ENCODE results near the gene ZNRD2. TPM values are rescaled to one million over a fixed set of nuclear protein-coding genes. Genes with fewer than 3 reads are reported as not detected.
A peak's percentile ranks its signal among the peaks of the same experiment; 100 is the strongest.

The ZNRD2 gene
- total RNA-seq, 1 donor from 2014 or later: 32.2 TPM

DNA sequence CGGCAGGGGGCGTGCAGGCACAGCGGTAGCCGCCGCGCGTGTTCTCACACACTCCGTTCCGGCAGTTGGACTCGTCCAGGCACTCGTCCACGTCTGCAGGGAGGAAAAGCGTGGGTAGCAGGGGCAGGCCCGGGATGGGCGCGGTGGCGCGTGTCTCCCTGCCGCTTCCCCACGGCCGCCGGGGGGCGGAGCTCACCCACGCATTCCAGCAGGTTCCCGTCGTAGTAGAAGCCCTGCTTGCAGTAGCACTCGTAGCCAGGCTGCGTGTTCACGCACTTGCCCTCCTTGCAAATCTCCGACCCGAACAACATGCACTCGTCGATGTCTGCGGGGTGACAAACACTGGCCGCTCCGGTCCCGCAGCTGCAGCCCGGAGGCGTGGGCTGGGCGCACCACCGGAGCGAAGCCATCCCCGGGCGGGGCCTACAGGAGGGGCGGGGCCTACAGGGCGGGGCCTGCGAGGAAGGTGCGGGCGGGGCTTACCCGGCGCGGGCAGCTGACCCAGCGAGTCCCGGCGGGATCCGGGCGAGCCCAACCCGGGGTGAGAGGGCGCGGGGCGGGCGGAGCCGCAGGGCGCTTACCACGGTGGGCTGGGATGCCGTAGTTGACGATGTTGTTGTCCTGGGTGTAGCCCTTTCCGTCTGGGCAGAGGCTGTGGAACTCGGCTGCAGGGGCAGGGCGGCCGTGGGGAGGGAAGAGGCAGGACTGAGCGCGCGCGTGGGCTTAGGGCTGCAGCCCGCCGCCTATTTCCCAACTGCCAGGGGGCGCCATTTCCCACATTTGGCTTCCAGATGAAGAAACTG lies 29.8 kb upstream of the ZNRD2 start:
- TF ChIP-seq, protein P1, sequence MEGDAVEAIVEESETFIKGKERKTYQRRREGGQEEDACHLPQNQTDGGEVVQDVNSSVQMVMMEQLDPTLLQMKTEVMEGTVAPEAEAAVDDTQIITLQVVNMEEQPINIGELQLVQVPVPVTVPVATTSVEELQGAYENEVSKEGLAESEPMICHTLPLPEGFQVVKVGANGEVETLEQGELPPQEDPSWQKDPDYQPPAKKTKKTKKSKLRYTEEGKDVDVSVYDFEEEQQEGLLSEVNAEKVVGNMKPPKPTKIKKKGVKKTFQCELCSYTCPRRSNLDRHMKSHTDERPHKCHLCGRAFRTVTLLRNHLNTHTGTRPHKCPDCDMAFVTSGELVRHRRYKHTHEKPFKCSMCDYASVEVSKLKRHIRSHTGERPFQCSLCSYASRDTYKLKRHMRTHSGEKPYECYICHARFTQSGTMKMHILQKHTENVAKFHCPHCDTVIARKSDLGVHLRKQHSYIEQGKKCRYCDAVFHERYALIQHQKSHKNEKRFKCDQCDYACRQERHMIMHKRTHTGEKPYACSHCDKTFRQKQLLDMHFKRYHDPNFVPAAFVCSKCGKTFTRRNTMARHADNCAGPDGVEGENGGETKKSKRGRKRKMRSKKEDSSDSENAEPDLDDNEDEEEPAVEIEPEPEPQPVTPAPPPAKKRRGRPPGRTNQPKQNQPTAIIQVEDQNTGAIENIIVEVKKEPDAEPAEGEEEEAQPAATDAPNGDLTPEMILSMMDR (conservative IDR thresholded peaks at IDR 0.05): peak; percentile 83
- Mint-ChIP-seq H3K27me3 (peaks cover 8% of the 10 kb centered on the region), H3K36me3 (peaks cover 12% of the 10 kb centered on the region), H3K27ac (peak overlapping the region; percentile 72), H3K9me3 (no peaks in the 10 kb centered on the region), H3K4me3 (peak overlapping the region; percentile 84), H3K4me1 (ENCODE audit: unreplicated experiment) (peaks cover 27% of the 10 kb centered on the region)
- peak; percentile 94 for DNase-seq (ENCODE audit: extremely low spot score, unreplicated experiment)

DNA sequence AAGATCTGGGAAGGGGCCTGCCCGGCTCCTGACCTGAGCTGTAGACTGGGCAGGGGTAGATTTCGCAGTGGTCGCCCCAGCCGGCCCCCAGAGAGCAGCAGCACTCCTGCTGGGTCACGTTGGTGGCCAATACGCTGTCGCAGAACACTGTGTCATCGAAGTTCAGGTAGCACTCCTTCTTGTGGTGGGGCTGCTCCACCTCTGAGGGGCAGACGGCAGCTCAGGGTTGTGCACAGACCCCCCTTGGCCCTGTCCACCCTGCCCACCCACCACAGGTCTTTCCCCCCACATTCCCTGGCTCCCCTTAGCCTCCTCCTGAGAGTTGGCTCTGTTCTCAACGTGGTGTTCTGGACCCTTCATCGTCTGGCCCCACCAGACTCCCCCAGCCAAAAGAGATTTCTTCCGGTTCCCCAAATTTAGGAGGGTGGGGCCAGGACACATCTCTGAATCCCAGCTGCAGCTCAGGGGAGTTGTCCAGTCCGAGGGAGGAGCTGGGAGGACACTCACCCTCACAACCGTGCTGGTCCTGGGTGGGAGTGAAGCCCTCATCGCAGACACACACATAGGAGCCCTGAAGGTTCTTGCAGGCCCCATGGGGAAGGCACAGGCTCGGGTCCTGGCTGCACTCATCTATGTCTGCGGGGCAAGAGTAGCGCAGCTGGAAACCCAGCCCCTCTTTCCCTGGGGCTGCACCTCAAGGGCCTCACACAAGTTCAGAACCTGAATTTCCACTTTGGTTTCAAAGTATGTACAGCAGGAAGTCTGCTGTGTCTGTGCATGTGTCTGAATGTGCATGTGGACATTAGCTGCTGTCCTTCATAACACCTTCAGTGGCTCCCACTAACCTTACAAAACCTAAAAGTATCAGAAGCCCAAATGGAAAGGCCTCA lies 28.9 kb upstream of the ZNRD2 start:
- TF ChIP-seq, protein P1 (conservative IDR thresholded peaks at IDR 0.05): no peak
- peaks cover 34% of the 10 kb centered on the region for H3K4me1 Mint-ChIP-seq (ENCODE audit: unreplicated experiment)
- peaks cover 18% of the 10 kb centered on the region for H3K36me3 Mint-ChIP-seq
- peak overlapping the region; percentile 85 for H3K27ac Mint-ChIP-seq
- DNase-seq (ENCODE audit: extremely low spot score, unreplicated experiment): no peak
- H3K27me3 Mint-ChIP-seq: peaks cover 15% of the 10 kb centered on the region
- H3K4me3 Mint-ChIP-seq: peak overlapping the region; percentile 84
- H3K9me3 Mint-ChIP-seq: no peaks in the 10 kb centered on the region

DNA sequence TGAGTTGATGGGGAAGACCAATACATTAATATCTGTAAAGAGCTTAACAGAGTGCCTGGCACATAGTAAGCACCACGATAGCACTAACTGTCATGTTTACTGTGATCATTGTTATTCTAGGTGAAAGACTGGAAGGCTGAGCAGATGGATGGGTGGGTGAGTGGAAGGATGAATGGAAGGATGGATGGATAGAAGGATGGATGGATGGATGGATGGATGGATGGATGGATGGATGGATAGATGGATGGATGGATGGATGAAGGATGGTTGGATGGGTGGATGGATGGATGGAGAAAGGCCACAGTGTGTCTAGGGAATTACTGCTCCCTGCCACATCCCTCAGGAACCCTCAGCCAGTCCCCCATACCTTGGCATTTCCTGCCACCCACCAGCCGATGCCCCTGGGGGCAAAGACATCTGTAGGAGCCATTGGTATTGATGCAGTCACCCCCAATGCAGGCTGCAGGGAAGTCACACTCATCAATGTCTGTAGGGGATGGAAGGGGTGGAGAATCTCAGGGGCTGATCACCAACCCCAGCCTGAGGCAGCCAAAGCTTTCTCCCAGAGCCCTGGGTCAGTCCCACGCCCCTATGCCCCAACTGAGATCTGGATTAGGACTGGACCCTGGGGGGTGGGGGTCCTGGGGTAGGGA lies 27.4 kb upstream of the ZNRD2 start:
- Mint-ChIP-seq H3K36me3 (peaks cover 18% of the 10 kb centered on the region), H3K27me3 (peaks cover 18% of the 10 kb centered on the region), H3K27ac (peak overlapping the region; percentile 25), H3K9me3 (no peaks in the 10 kb centered on the region), H3K4me1 (ENCODE audit: unreplicated experiment) (peaks cover 34% of the 10 kb centered on the region), H3K4me3 (no peak overlapping the region)
- TF ChIP-seq, protein P1 (conservative IDR thresholded peaks at IDR 0.05): no peak
- DNase-seq (ENCODE audit: extremely low spot score, unreplicated experiment): no peak

DNA sequence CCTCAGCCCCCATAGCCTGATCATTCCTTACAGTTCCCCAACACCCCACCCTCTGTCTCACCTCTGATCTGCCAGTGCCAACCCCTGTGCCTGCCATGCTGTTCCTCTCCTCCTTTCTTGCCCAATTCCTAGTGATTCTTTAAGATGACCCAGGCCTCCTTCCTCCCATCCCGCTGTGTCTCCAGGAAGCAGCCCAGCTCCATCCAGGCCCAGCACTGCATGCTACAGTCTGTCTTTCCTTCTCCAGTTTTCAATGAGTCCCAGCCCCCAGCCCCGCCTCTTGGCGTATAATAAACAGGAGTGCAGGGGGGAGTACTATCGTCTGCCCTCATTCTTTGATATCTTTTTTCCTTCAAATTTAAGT lies 24.4 kb upstream of the ZNRD2 start:
- Mint-ChIP-seq H3K27ac (peak overlapping the region; percentile 66), H3K4me1 (ENCODE audit: unreplicated experiment) (peaks cover 34% of the 10 kb centered on the region), H3K4me3 (peak overlapping the region; percentile 79), H3K36me3 (peaks cover 26% of the 10 kb centered on the region), H3K27me3 (peaks cover 29% of the 10 kb centered on the region), H3K9me3 (no peaks in the 10 kb centered on the region)
- TF ChIP-seq, protein P1 (conservative IDR thresholded peaks at IDR 0.05): no peak
- no peak for DNase-seq (ENCODE audit: extremely low spot score, unreplicated experiment)

- Mint-ChIP-seq H3K9me3 (no peaks in the 10 kb centered on the region), H3K36me3 (peaks cover 27% of the 10 kb centered on the region), H3K4me3 (peak overlapping the region; percentile 79), H3K4me1 (ENCODE audit: unreplicated experiment) (peaks cover 33% of the 10 kb centered on the region), H3K27ac (peak overlapping the region; percentile 66), H3K27me3 (peaks cover 29% of the 10 kb centered on the region)
- TF ChIP-seq, protein P1 (conservative IDR thresholded peaks at IDR 0.05): no peak
- DNase-seq (ENCODE audit: extremely low spot score, unreplicated experiment): peak; percentile 94
These were observed 23.9 kb upstream of the ZNRD2 start for GRCh38 chr11:65546217-65546958.

All from type B pancreatic cell (in vitro differentiated cells).